ENCODE data around the gene CHCHD10.

DNA sequence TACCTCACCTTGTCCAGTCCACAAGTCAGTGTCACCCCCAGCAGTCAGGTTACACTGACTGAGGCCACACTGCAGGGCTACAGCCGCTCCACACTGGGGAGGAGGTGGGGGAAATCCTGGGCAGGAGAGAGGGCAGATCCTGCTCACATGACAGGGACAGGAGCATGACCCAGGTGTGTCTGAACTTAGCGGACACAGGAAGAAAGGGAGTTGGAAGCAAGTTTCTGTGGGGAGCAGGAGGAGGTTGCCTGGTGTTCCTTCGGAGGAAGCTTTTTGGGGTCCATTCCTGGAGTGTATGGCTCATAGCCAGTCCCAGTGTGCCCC, 10.8 kb upstream of the CHCHD10 start:
- TF ChIP-seq, protein P1, sequence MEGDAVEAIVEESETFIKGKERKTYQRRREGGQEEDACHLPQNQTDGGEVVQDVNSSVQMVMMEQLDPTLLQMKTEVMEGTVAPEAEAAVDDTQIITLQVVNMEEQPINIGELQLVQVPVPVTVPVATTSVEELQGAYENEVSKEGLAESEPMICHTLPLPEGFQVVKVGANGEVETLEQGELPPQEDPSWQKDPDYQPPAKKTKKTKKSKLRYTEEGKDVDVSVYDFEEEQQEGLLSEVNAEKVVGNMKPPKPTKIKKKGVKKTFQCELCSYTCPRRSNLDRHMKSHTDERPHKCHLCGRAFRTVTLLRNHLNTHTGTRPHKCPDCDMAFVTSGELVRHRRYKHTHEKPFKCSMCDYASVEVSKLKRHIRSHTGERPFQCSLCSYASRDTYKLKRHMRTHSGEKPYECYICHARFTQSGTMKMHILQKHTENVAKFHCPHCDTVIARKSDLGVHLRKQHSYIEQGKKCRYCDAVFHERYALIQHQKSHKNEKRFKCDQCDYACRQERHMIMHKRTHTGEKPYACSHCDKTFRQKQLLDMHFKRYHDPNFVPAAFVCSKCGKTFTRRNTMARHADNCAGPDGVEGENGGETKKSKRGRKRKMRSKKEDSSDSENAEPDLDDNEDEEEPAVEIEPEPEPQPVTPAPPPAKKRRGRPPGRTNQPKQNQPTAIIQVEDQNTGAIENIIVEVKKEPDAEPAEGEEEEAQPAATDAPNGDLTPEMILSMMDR (IDR thresholded peaks at IDR 0.05), result no peak
- no peak for TF ChIP-seq POLR2A (IDR thresholded peaks at IDR 0.05)

Measured in right lobe of liver (tissue), 4 donors.